OCI-LY7 (cell line): ENCODE results near the gene EPHB1.

Source experiments
- CTCF ChIP-seq: fragments of 200-600 bp; sonication (generic); conservative IDR thresholded peaks from 2 replicates; pipeline ENCODE4 v1.5.1; 2014; ENCODE audit warnings: mild to moderate bottlenecking, antibody characterized with exemption, low read length, moderate library complexity, mixed read lengths
- EZH2phosphoT487 ChIP-seq: fragments of 200-600 bp; sonication (generic); IDR thresholded peaks from 2 replicates; pipeline ENCODE4 v1.6.1; 2018; ENCODE audit warnings: low read depth, borderline replicate concordance, mild to moderate bottlenecking, mixed run types, antibody characterized with exemption, low read length, moderate library complexity, mixed read lengths

- TF ChIP-seq CTCF: no peak
- no peak for TF ChIP-seq EZH2phosphoT487
Measured at GRCh38 chr3:135215516-135215915, 420.5 kb downstream of the EPHB1 start.
